ENCODE measurements around the gene SSUH2. TPM values are rescaled to one million over a fixed set of nuclear protein-coding genes. Genes with fewer than 3 reads are reported as not detected.

The SSUH2 gene
- total and polyA plus RNA-seq, 2 of the 13 experiments (the other 11 are each of a cell fraction or from before 2014, with no cell fraction given), result 38.1 to 136 TPM

GRCh38 chr3:8655387-8655835 lies 10.8 kb upstream of the SSUH2 start (continued):
- TF ChIP-seq ZNF589 (CRISPR knock-in tag; conservative IDR thresholded peaks at IDR 0.05) (no peak), ZNF569 (CRISPR knock-in tag; IDR thresholded peaks at IDR 0.05; ENCODE audit: borderline replicate concordance) (no peak), HNRNPH1 (optimal IDR thresholded peaks at IDR 0.05; ENCODE audit: low read depth, low read length) (no peak), ZNF772 (CRISPR knock-in tag; IDR thresholded peaks at IDR 0.05) (no peak), SAFB2 (CRISPR knock-in tag; IDR thresholded peaks at IDR 0.05; ENCODE audit: borderline replicate concordance, low read depth) (no peak), BCLAF1 (IDR thresholded peaks at IDR 0.05) (no peak), ZNF33A (CRISPR knock-in tag; IDR thresholded peaks at IDR 0.05; ENCODE audit: borderline replicate concordance) (no peak), RCOR2 (CRISPR knock-in tag; IDR thresholded peaks at IDR 0.05) (peak; percentile 48; the same call in 1 of the 2 replicates), KDM3A (CRISPR knock-in tag; IDR thresholded peaks at IDR 0.05; ENCODE audit: low read depth) (no peak), SKI (IDR thresholded peaks at IDR 0.05; ENCODE audit: partially characterized antibody) (no peak), ZBTB3 (CRISPR knock-in tag; IDR thresholded peaks at IDR 0.05; ENCODE audit: borderline replicate concordance, low read depth) (no peak), MEIS1 (CRISPR knock-in tag; IDR thresholded peaks at IDR 0.05; ENCODE audit: borderline replicate concordance) (peak; percentile 85), ZMYM4 (CRISPR knock-in tag; IDR thresholded peaks at IDR 0.05) (peak; percentile 59), ZNF256 (CRISPR knock-in tag; conservative IDR thresholded peaks at IDR 0.05) (no peak), SIN3B (IDR thresholded peaks at IDR 0.05; ENCODE audit: low read length) (no peak), RBM22 (optimal IDR thresholded peaks at IDR 0.05; ENCODE audit: low read length) (no peak), ZNF841 (CRISPR knock-in tag; IDR thresholded peaks at IDR 0.05; ENCODE audit: borderline replicate concordance) (no peak), GMEB2 (CRISPR knock-in tag; IDR thresholded peaks at IDR 0.05; ENCODE audit: low read depth) (no peak), SKIL (CRISPR knock-in tag; IDR thresholded peaks at IDR 0.05; ENCODE audit: borderline replicate concordance) (peak; percentile 59; the same call in 1 of the 2 replicates), PLRG1 (conservative IDR thresholded peaks at IDR 0.05) (no peak)
- TF ChIP-seq, protein P1, sequence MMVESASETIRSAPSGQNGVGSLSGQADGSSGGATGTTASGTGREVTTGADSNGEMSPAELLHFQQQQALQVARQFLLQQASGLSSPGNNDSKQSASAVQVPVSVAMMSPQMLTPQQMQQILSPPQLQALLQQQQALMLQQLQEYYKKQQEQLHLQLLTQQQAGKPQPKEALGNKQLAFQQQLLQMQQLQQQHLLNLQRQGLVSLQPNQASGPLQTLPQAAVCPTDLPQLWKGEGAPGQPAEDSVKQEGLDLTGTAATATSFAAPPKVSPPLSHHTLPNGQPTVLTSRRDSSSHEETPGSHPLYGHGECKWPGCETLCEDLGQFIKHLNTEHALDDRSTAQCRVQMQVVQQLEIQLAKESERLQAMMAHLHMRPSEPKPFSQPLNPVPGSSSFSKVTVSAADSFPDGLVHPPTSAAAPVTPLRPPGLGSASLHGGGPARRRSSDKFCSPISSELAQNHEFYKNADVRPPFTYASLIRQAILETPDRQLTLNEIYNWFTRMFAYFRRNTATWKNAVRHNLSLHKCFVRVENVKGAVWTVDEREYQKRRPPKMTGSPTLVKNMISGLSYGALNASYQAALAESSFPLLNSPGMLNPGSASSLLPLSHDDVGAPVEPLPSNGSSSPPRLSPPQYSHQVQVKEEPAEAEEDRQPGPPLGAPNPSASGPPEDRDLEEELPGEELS (CRISPR knock-in tag; IDR thresholded peaks at IDR 0.05), result peak; percentile 78
- TF ChIP-seq, protein P2, sequence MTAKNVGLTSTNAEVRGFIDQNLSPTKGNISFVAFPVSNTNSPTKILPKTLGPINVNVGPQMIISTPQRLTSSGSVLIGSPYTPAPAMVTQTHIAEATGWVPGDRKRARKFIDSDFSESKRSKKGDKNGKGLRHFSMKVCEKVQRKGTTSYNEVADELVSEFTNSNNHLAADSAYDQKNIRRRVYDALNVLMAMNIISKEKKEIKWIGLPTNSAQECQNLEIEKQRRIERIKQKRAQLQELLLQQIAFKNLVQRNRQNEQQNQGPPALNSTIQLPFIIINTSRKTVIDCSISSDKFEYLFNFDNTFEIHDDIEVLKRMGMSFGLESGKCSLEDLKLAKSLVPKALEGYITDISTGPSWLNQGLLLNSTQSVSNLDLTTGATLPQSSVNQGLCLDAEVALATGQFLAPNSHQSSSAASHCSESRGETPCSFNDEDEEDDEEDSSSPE (CRISPR knock-in tag; IDR thresholded peaks at IDR 0.05), result no peak

All from HepG2 (cell line).